ENCODE measurements around the gene ATP11A. TPM values are rescaled to one million over a fixed set of nuclear protein-coding genes. Genes with fewer than 3 reads are reported as not detected.

ATP11A gene
- total RNA-seq, 1 experiment from 2014 or later: 65.3 TPM

- Mint-ChIP-seq H3K4me1 (peaks cover 34% of the 10 kb centered on the region in 2 experiments), H3K27ac (no peak overlapping the region), H3K9me3 (no peaks in the 10 kb centered on the region; a peak in 2 of 5 replicates), H3K4me3 (no peak overlapping the region), H3K27me3 (ENCODE audit: low read depth) (peaks cover 14% of the 10 kb centered on the region), H3K36me3 (ENCODE audit: insufficient read depth in 1 of 3, low read depth in 3 of 3) (peaks cover 10 to 21% (median 15%) of the 10 kb centered on the region in 3 experiments)
- TF ChIP-seq CTCF (conservative IDR thresholded peaks at IDR 0.05): no peak
- H2AFZ ChIP-seq (ENCODE audit: low read length): no peak overlapping the region
- no peak overlapping the region for H3K27ac ChIP-seq (ENCODE audit: insufficient read length, low read depth, low read length)
- no peak for DNase-seq
- H2BK12ac ChIP-seq (ENCODE audit: insufficient read length, low read depth, low read length): no peak overlapping the region
- H3K79me1 ChIP-seq (ENCODE audit: insufficient read depth, low read depth, low read length, poor library complexity, severe bottlenecking): no peaks in the 10 kb centered on the region
- no peak overlapping the region for H3K56ac ChIP-seq (ENCODE audit: insufficient read length, low read depth, low read length)
- WGBS (ENCODE audit: extremely low coverage, insufficient read length, low lambda C conversion rate): no CpG with 5 or more reads among the region's 24 CpGs
- no peaks in the 10 kb centered on the region for H4K20me1 ChIP-seq (ENCODE audit: control insufficient read depth, insufficient read depth, insufficient read length)
- no peak overlapping the region for H4K5ac ChIP-seq (ENCODE audit: insufficient read length, low read depth, low read length)
- H2BK5ac ChIP-seq (ENCODE audit: insufficient read length, low read length): no peak overlapping the region
- no peak overlapping the region for H2BK15ac ChIP-seq (ENCODE audit: low read depth, low read length)
- H3K4ac ChIP-seq (ENCODE audit: low read depth, low read length): no peak overlapping the region
- H3K23me2 ChIP-seq (ENCODE audit: insufficient read length, low read depth, low read length, poor library complexity, severe bottlenecking): no peaks in the 10 kb centered on the region
- H3K18ac ChIP-seq (ENCODE audit: insufficient read length, low read depth, low read length): no peak overlapping the region
- H3K23ac ChIP-seq (ENCODE audit: insufficient read length, low read depth, low read length): no peak overlapping the region
- H4K8ac ChIP-seq (replicated peaks; ENCODE audit: insufficient read length, low read depth, low read length): no peak overlapping the region
- no peak overlapping the region for H3K4me2 ChIP-seq (ENCODE audit: insufficient read depth, insufficient read length, low read length)
- 0 out of 2 replicates have a peak, but pooled peaks cover 2% of the 10 kb centered on the region for H3K27me3 ChIP-seq (ENCODE audit: insufficient read depth, low read length)
- no peak overlapping the region for H2AK5ac ChIP-seq (ENCODE audit: insufficient read length, low read length)
- H4K91ac ChIP-seq (ENCODE audit: insufficient read length, low read depth, low read length): no peak overlapping the region
- H3K9me3 ChIP-seq (ENCODE audit: control insufficient read depth, low read depth, low read length): no peaks in the 10 kb centered on the region
- H3K79me2 ChIP-seq (ENCODE audit: insufficient read depth, low read length): no peaks in the 10 kb centered on the region; the same call in 1 of the 2 replicates
- H2BK20ac ChIP-seq (ENCODE audit: low read depth, low read length, poor library complexity, severe bottlenecking): no peak overlapping the region
- no peak overlapping the region for H3T11ph ChIP-seq (ENCODE audit: low read length)
- no peak overlapping the region for H3K9ac ChIP-seq (ENCODE audit: extremely low read depth, insufficient read length, low read length)
- peaks cover 1% of the 10 kb centered on the region; the same call in 1 of the 2 replicates for H3K4me1 ChIP-seq (ENCODE audit: insufficient read depth, low read length)
- no peak overlapping the region for H2BK120ac ChIP-seq (ENCODE audit: low read depth, low read length, poor library complexity, severe bottlenecking)
- 0 out of 2 replicates have a peak overlapping the region, but pooled peaks have one; percentile 32 for H3K14ac ChIP-seq (ENCODE audit: insufficient read depth, low read length)
These were observed 221.5 kb downstream of the ATP11A start for GRCh38 chr13:112911285-112911701.

Measured in H9 (cell line).